ENCODE measurements around the gene FRMPD4. TPM values are rescaled to one million over a fixed set of nuclear protein-coding genes. Genes with fewer than 3 reads are reported as not detected.

Gene FRMPD4
- total RNA-seq, 1 experiment from 2014 or later: 1.4 TPM

DNA sequence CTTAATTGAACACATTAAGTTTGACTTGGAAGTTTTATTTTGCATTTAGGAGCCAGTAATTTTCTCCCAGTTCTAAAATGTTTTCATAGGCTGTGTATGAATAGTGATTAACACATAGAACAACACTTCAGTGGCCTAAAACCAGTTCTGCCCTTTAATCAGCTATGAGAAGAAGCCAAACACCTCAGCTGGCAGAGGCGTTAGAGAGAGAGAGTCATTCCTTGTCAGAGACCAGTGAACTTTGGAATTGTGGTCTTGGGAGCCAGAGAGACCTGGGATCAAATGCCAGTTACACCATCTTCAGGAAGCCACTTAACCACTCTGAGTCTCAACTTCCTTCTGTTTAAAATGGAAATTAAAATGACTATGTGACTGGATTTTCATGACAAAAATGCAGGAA lies 613.6 kb downstream of the FRMPD4 start:
- Mint-ChIP-seq H3K9me3 (no peaks in the 10 kb centered on the region), H3K4me3 (no peak overlapping the region), H3K36me3 (no peaks in the 10 kb centered on the region), H3K4me1 (peaks cover 5% of the 10 kb centered on the region), H3K27me3 (ENCODE audit: low read depth) (no peaks in the 10 kb centered on the region; the same call in 1 of the 2 replicates), H3K27ac (no peak overlapping the region)
- TF ChIP-seq, protein P1, sequence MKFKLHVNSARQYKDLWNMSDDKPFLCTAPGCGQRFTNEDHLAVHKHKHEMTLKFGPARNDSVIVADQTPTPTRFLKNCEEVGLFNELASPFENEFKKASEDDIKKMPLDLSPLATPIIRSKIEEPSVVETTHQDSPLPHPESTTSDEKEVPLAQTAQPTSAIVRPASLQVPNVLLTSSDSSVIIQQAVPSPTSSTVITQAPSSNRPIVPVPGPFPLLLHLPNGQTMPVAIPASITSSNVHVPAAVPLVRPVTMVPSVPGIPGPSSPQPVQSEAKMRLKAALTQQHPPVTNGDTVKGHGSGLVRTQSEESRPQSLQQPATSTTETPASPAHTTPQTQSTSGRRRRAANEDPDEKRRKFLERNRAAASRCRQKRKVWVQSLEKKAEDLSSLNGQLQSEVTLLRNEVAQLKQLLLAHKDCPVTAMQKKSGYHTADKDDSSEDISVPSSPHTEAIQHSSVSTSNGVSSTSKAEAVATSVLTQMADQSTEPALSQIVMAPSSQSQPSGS (CRISPR knock-in tag; IDR thresholded peaks at IDR 0.05; ENCODE audit: borderline replicate concordance, low read depth): no peak
- TF ChIP-seq HMGA2 (CRISPR knock-in tag; IDR thresholded peaks at IDR 0.05) (no peak), TCF7 (CRISPR knock-in tag; IDR thresholded peaks at IDR 0.05; ENCODE audit: low read depth) (no peak), NFE2L1 (CRISPR knock-in tag; IDR thresholded peaks at IDR 0.05) (no peak), PRRX2 (CRISPR knock-in tag; IDR thresholded peaks at IDR 0.05) (no peak), JAZF1 (CRISPR knock-in tag; IDR thresholded peaks at IDR 0.05) (no peak), ZNF671 (CRISPR knock-in tag; IDR thresholded peaks at IDR 0.05) (no peak)
- TF ChIP-seq, protein P2, sequence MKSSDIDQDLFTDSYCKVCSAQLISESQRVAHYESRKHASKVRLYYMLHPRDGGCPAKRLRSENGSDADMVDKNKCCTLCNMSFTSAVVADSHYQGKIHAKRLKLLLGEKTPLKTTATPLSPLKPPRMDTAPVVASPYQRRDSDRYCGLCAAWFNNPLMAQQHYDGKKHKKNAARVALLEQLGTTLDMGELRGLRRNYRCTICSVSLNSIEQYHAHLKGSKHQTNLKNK (CRISPR knock-in tag; IDR thresholded peaks at IDR 0.05): no peak
- POLR2A ChIA-PET: no interaction called here
- no peak for ATAC-seq
- DNase-seq (ENCODE audit: low spot score): no peak
- CTCF ChIA-PET: interaction anchor here (2.2 kb wide), 1 partner anchor 20 kb away, joined by 12 read pairs; no protein-coding TSS in a partner anchor

- DNase-seq (ENCODE audit: low spot score): no peak
- POLR2A ChIA-PET: no interaction called here
- Mint-ChIP-seq H3K4me1 (peaks cover 5% of the 10 kb centered on the region), H3K9me3 (no peaks in the 10 kb centered on the region), H3K4me3 (no peak overlapping the region), H3K27me3 (ENCODE audit: low read depth) (no peaks in the 10 kb centered on the region; the same call in 1 of the 2 replicates), H3K27ac (no peak overlapping the region), H3K36me3 (no peaks in the 10 kb centered on the region)
- CTCF ChIA-PET: interaction anchor here (2.2 kb wide), 1 partner anchor 18 kb away, joined by 12 read pairs; no protein-coding TSS in a partner anchor
- TF ChIP-seq FOXJ3 (CRISPR knock-in tag; IDR thresholded peaks at IDR 0.05; ENCODE audit: borderline replicate concordance): no peak
- no peak for TF ChIP-seq FOXP4 (CRISPR knock-in tag; IDR thresholded peaks at IDR 0.05)
- TF ChIP-seq ZNF138 (CRISPR knock-in tag; conservative IDR thresholded peaks at IDR 0.05): no peak
- TF ChIP-seq NFE2L1 (CRISPR knock-in tag; IDR thresholded peaks at IDR 0.05): no peak
- no peak for TF ChIP-seq ATF1 (CRISPR knock-in tag; IDR thresholded peaks at IDR 0.05)
- TF ChIP-seq RORB (CRISPR knock-in tag; IDR thresholded peaks at IDR 0.05): no peak
- TF ChIP-seq, protein P3, sequence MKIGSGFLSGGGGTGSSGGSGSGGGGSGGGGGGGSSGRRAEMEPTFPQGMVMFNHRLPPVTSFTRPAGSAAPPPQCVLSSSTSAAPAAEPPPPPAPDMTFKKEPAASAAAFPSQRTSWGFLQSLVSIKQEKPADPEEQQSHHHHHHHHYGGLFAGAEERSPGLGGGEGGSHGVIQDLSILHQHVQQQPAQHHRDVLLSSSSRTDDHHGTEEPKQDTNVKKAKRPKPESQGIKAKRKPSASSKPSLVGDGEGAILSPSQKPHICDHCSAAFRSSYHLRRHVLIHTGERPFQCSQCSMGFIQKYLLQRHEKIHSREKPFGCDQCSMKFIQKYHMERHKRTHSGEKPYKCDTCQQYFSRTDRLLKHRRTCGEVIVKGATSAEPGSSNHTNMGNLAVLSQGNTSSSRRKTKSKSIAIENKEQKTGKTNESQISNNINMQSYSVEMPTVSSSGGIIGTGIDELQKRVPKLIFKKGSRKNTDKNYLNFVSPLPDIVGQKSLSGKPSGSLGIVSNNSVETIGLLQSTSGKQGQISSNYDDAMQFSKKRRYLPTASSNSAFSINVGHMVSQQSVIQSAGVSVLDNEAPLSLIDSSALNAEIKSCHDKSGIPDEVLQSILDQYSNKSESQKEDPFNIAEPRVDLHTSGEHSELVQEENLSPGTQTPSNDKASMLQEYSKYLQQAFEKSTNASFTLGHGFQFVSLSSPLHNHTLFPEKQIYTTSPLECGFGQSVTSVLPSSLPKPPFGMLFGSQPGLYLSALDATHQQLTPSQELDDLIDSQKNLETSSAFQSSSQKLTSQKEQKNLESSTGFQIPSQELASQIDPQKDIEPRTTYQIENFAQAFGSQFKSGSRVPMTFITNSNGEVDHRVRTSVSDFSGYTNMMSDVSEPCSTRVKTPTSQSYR (CRISPR knock-in tag; IDR thresholded peaks at IDR 0.05): no peak
- TF ChIP-seq FOXK1 (CRISPR knock-in tag; IDR thresholded peaks at IDR 0.05): no peak
- TF ChIP-seq USF2 (CRISPR knock-in tag; IDR thresholded peaks at IDR 0.05): no peak
- TF ChIP-seq, protein P4, sequence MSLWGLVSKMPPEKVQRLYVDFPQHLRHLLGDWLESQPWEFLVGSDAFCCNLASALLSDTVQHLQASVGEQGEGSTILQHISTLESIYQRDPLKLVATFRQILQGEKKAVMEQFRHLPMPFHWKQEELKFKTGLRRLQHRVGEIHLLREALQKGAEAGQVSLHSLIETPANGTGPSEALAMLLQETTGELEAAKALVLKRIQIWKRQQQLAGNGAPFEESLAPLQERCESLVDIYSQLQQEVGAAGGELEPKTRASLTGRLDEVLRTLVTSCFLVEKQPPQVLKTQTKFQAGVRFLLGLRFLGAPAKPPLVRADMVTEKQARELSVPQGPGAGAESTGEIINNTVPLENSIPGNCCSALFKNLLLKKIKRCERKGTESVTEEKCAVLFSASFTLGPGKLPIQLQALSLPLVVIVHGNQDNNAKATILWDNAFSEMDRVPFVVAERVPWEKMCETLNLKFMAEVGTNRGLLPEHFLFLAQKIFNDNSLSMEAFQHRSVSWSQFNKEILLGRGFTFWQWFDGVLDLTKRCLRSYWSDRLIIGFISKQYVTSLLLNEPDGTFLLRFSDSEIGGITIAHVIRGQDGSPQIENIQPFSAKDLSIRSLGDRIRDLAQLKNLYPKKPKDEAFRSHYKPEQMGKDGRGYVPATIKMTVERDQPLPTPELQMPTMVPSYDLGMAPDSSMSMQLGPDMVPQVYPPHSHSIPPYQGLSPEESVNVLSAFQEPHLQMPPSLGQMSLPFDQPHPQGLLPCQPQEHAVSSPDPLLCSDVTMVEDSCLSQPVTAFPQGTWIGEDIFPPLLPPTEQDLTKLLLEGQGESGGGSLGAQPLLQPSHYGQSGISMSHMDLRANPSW (CRISPR knock-in tag; conservative IDR thresholded peaks at IDR 0.05; ENCODE audit: low read depth): no peak
- TF ChIP-seq CDX4 (CRISPR knock-in tag; IDR thresholded peaks at IDR 0.05; ENCODE audit: borderline replicate concordance): no peak
- no peak for TF ChIP-seq NFATC4 (CRISPR knock-in tag; IDR thresholded peaks at IDR 0.05)
- no peak for TF ChIP-seq ZBTB43 (CRISPR knock-in tag; IDR thresholded peaks at IDR 0.05)
- no peak for ATAC-seq
Measured at GRCh38 chrX:12753366-12753765, 615.1 kb downstream of the FRMPD4 start.

Data from WTC11 (cell line).